Keratinocyte (primary cell): ENCODE measurements around the gene ALG11. TPM values are rescaled to one million over a fixed set of nuclear protein-coding genes. Genes with fewer than 3 reads are reported as not detected.
A peak's percentile ranks its signal among the peaks of the same experiment; 100 is the strongest.

Source experiments
- DNase-seq: peaks from one replicate; pipeline ENCODE4 v3.0.0-alpha.2; 2011; ENCODE audit warnings: low read depth, missing footprints, low spot score
- FAIRE-seq: peaks from 2 replicates; lab custom pipeline; 2011; peaks lifted over from hg19 to GRCh38; lab: Jason Lieb, UNC
- H2AFZ ChIP-seq: 2 replicates; pipeline ENCODE4 v1.6.0; 2012; ENCODE audit warnings: low read length, control low read depth, inconsistent platforms; ENCODE audit not compliant: control insufficient read depth
- H3K27ac ChIP-seq: 2 replicates; pipeline ENCODE4 v1.5.1; 2011; ENCODE audit warnings: low read length; ENCODE audit not compliant: control insufficient read depth, insufficient read depth
- H3K27me3 ChIP-seq: 3 replicates; pipeline ENCODE4 v1.6.0; 2011; ENCODE audit warnings: low read length; ENCODE audit not compliant: control insufficient read depth, insufficient read depth; ENCODE audit errors: extremely low read depth
- H3K36me3 ChIP-seq, 2 experiments: 2 replicates in 1 of 2; 3 replicates in 1 of 2; pipeline ENCODE4 v1.5.1; 2011; ENCODE audit warnings: low read length in 2 of 2, mild to moderate bottlenecking in 1 of 2; ENCODE audit not compliant: control insufficient read depth in 2 of 2, insufficient read depth in 2 of 2; ENCODE audit errors: extremely low read depth in 1 of 2
- H3K4me1 ChIP-seq: 3 replicates; pipeline ENCODE4 v1.5.1; 2011; ENCODE audit warnings: low read length; ENCODE audit not compliant: control insufficient read depth, insufficient read depth; ENCODE audit errors: extremely low read depth
- H3K4me2 ChIP-seq: 3 replicates; pipeline ENCODE4 v1.6.0; 2011; ENCODE audit warnings: low read depth, low read length; ENCODE audit not compliant: control insufficient read depth, insufficient read depth; ENCODE audit errors: extremely low read depth
- H3K4me3 ChIP-seq, 3 experiments: fragments of 200-600 bp in 1 of 3; sonication (generic) in 1 of 3; 2 replicates in 2 of 3; 3 replicates in 1 of 3; pipeline ENCODE4 v1.5.1; 2011 to 2016; ENCODE audit warnings: low read length in 3 of 3, mild to moderate bottlenecking in 3 of 3, control low read depth in 2 of 3, inconsistent platforms in 1 of 3, low read depth in 1 of 3, mixed read lengths in 1 of 3, mixed run types in 1 of 3, moderate library complexity in 1 of 3; ENCODE audit not compliant: control insufficient read depth in 2 of 3, insufficient read depth in 2 of 3; ENCODE audit errors: extremely low read depth in 1 of 3
- H3K79me2 ChIP-seq: 2 replicates; pipeline ENCODE4 v1.6.0; 2012; ENCODE audit warnings: low read length; ENCODE audit not compliant: control insufficient read depth, insufficient read depth
- H3K9ac ChIP-seq: 3 replicates; pipeline ENCODE4 v1.6.0; 2011; ENCODE audit warnings: low read length; ENCODE audit not compliant: control insufficient read depth, insufficient read depth; ENCODE audit errors: extremely low read depth
- H3K9me1 ChIP-seq: 3 replicates; pipeline ENCODE4 v1.6.0; 2011; ENCODE audit warnings: low read length; ENCODE audit not compliant: control insufficient read depth, insufficient read depth; ENCODE audit errors: extremely low read depth
- H3K9me3 ChIP-seq: 2 replicates; pipeline ENCODE4 v1.5.1; 2012; ENCODE audit warnings: low read depth, low read length; ENCODE audit not compliant: control insufficient read depth
- H4K20me1 ChIP-seq: 3 replicates; pipeline ENCODE4 v1.6.0; 2011; ENCODE audit warnings: low read length; ENCODE audit not compliant: control insufficient read depth, insufficient read depth; ENCODE audit errors: extremely low read depth
- CTCF ChIP-seq, 3 experiments: IDR thresholded peaks in 1 of 3; conservative IDR thresholded peaks in 1 of 3; optimal IDR thresholded peaks in 1 of 3; 2 replicates in 2 of 3; 3 replicates in 1 of 3; pipeline versions ENCODE3 to v1.5.1; 2011; ENCODE audit warnings: low read length in 3 of 3, mild to moderate bottlenecking in 3 of 3, moderate library complexity in 2 of 3, control low read depth in 1 of 3, inconsistent platforms in 1 of 3; ENCODE audit not compliant: insufficient read depth in 2 of 3; ENCODE audit errors: extremely low read depth in 1 of 3
- EZH2 ChIP-seq: IDR thresholded peaks from one replicate; pipeline ENCODE4 v1.6.1; 2012; ENCODE audit warnings: inconsistent platforms, mild to moderate bottlenecking, low read length, moderate library complexity
- dilution Hi-C: fragments of 300-500 bp; cut with MboI; formaldehyde crosslinking; loops from one replicate; pipeline ENCODE4 v1.7.0; 2020; ENCODE audit warnings: low sequenced_read_pairs; ENCODE audit not compliant: extremely low pct_ligation_motif_present
- polyA plus RNA-seq, 5 experiments: library from polyadenylated mRNA; depleted of rRNA in 3 of 5; stranded (reverse) in 3 of 5; stranded (forward) in 1 of 5; unstranded in 1 of 5; fragments of >200 nt; gene quantifications; 1 replicate in 1 of 5; 2 replicates in 3 of 5; 3 replicates in 1 of 5; pipeline versions ENCODE4 v1.2.1 to v1.2.3, GENCODE V29; 2011 to 2012; ENCODE audit warnings: missing spikeins in 2 of 5, low read depth in 1 of 5, low replicate concordance in 1 of 5

ALG11 gene
- polyA plus RNA-seq, 1 donor (not counting 4 experiments of a cell fraction or from before 2014, with no cell fraction given): 17.4 TPM

GRCh38 chr13:51998723-51999509 is 13.3 kb upstream of the ALG11 start:
- H3K27me3 ChIP-seq: peaks cover 12% of the 10 kb centered on the region
- H2AFZ ChIP-seq: no peak overlapping the region
- dilution Hi-C loops: no loop called here
- H3K36me3 ChIP-seq: no peaks in the 10 kb centered on the region
- no peak overlapping the region for H3K4me3 ChIP-seq
- FAIRE-seq: no peak
- no peaks in the 10 kb centered on the region for H3K9me3 ChIP-seq
- TF ChIP-seq CTCF (optimal IDR thresholded peaks at IDR 0.05 in 1 of 3, IDR thresholded peaks at IDR 0.05 in 1 of 3, conservative IDR thresholded peaks at IDR 0.05 in 1 of 3; ENCODE audit: extremely low read depth in 1 of 3, insufficient read depth in 2 of 3, low read length in 3 of 3) (no peak), EZH2 (no peak)
- H3K9me1 ChIP-seq: no peaks in the 10 kb centered on the region
- peaks cover 12% of the 10 kb centered on the region for H3K4me1 ChIP-seq
- H3K79me2 ChIP-seq: no peaks in the 10 kb centered on the region
- no peaks in the 10 kb centered on the region for H4K20me1 ChIP-seq
- no peak overlapping the region for H3K27ac ChIP-seq
- peak overlapping the region; percentile 7 for H3K4me2 ChIP-seq
- no peak for DNase-seq
- H3K9ac ChIP-seq: no peak overlapping the region

- dilution Hi-C loops: no loop called here
- TF ChIP-seq CTCF (optimal IDR thresholded peaks at IDR 0.05 in 1 of 3, IDR thresholded peaks at IDR 0.05 in 1 of 3, conservative IDR thresholded peaks at IDR 0.05 in 1 of 3; ENCODE audit: extremely low read depth in 1 of 3, insufficient read depth in 2 of 3, low read length in 3 of 3) (no peak), EZH2 (no peak)
- Histone ChIP-seq H3K36me3 (no peaks in the 10 kb centered on the region), H3K4me1 (peaks cover 12% of the 10 kb centered on the region), H3K9me1 (no peaks in the 10 kb centered on the region), H3K4me3 (no peak overlapping the region), H4K20me1 (no peaks in the 10 kb centered on the region), H3K9ac (no peak overlapping the region), H3K79me2 (no peaks in the 10 kb centered on the region), H3K27ac (no peak overlapping the region), H3K9me3 (no peaks in the 10 kb centered on the region), H3K27me3 (peaks cover 12% of the 10 kb centered on the region), H3K4me2 (peak overlapping the region; percentile 7), H2AFZ (no peak overlapping the region)
- FAIRE-seq: no peak
- no peak for DNase-seq
These were observed 12.7 kb upstream of the ALG11 start for GRCh38 chr13:51999510-51999911.
